D721Med (cell line): ENCODE results near the gene PPP1R1C.

Experiments used
- DNase-seq: peaks from one replicate; pipeline ENCODE4 v3.0.0; 2011; ENCODE audit warnings: low spot score; ENCODE audit not compliant: insufficient read length
- FAIRE-seq: peaks from 2 replicates; lab custom pipeline; 2011; peaks lifted over from hg19 to GRCh38; lab: Jason Lieb, UNC
- CTCF ChIP-seq: IDR thresholded peaks from 2 replicates; pipeline ENCODE4 v1.5.1; 2012; ENCODE audit warnings: mild to moderate bottlenecking, control low read depth; ENCODE audit not compliant: insufficient read depth; ENCODE audit errors: missing control alignments

Gene PPP1R1C

GRCh38 chr2:182038576-182038975 is 52.9 kb downstream of the PPP1R1C start:
- no peak for FAIRE-seq
- no peak for TF ChIP-seq CTCF
- no peak for DNase-seq

- no peak for FAIRE-seq
- no peak for DNase-seq
- TF ChIP-seq CTCF, result no peak
Observed at GRCh38 chr2:182043021-182043420, 57.4 kb downstream of the PPP1R1C start.

GRCh38 chr2:182043861-182044260 is 58.2 kb downstream of the PPP1R1C start:
- no peak for TF ChIP-seq CTCF
- DNase-seq (no peak), FAIRE-seq (no peak)

- FAIRE-seq, result no peak
- no peak for TF ChIP-seq CTCF
- no peak for DNase-seq
Observed at GRCh38 chr2:182047544-182047943, 61.9 kb downstream of the PPP1R1C start.

GRCh38 chr2:182048088-182048487 is 62.4 kb downstream of the PPP1R1C start:
- DNase-seq (no peak), FAIRE-seq (no peak)
- no peak for TF ChIP-seq CTCF

GRCh38 chr2:182048621-182049020 is 63.0 kb downstream of the PPP1R1C start:
- FAIRE-seq (no peak), DNase-seq (no peak)
- no peak for TF ChIP-seq CTCF

- no peak for TF ChIP-seq CTCF
- DNase-seq, result no peak
- FAIRE-seq, result no peak
Observed at GRCh38 chr2:182049372-182050148, 63.9 kb downstream of the PPP1R1C start.
